HG02798 (cell line): ENCODE data around the gene KIF26B.

Source experiments
- ATAC-seq: cut with Tn5 transposase; IDR thresholded peaks from one replicate; pipeline ENCODE4 v1.9.1; 2021; ENCODE audit warnings: mild to moderate bottlenecking; ENCODE audit not compliant: unreplicated experiment, poor library complexity

The KIF26B gene

GRCh38 chr1:245168906-245169305 lies 14.1 kb downstream of the KIF26B start:
- no peak for ATAC-seq

GRCh38 chr1:245169376-245169775 lies 14.6 kb downstream of the KIF26B start:
- no peak for ATAC-seq

- ATAC-seq: no peak
These were observed 17.2 kb downstream of the KIF26B start for GRCh38 chr1:245172026-245172425.

GRCh38 chr1:245172829-245173228 lies 18.0 kb downstream of the KIF26B start:
- ATAC-seq: no peak

GRCh38 chr1:245173446-245174211 lies 18.8 kb downstream of the KIF26B start:
- no peak for ATAC-seq

- ATAC-seq: no peak
These were observed 22.5 kb downstream of the KIF26B start for GRCh38 chr1:245177071-245177900.

GRCh38 chr1:245179706-245180105 lies 24.9 kb downstream of the KIF26B start:
- ATAC-seq: no peak

GRCh38 chr1:245180496-245181157 lies 25.8 kb downstream of the KIF26B start:
- ATAC-seq: no peak

GRCh38 chr1:245181158-245181517 lies 26.4 kb downstream of the KIF26B start:
- ATAC-seq: no peak

GRCh38 chr1:245182028-245182427 lies 27.2 kb downstream of the KIF26B start:
- ATAC-seq: no peak

GRCh38 chr1:245183429-245183828 lies 28.6 kb downstream of the KIF26B start:
- ATAC-seq: no peak

GRCh38 chr1:245184779-245185178 lies 30.0 kb downstream of the KIF26B start:
- ATAC-seq: no peak

GRCh38 chr1:245188403-245188802 lies 33.6 kb downstream of the KIF26B start:
- no peak for ATAC-seq

- ATAC-seq: no peak
These were observed 40.6 kb downstream of the KIF26B start for GRCh38 chr1:245195398-245195797.

GRCh38 chr1:245197121-245197520 lies 42.3 kb downstream of the KIF26B start:
- no peak for ATAC-seq

- no peak for ATAC-seq
These were observed 43.2 kb downstream of the KIF26B start for GRCh38 chr1:245197911-245198379.

- ATAC-seq: no peak
These were observed 44.1 kb downstream of the KIF26B start for GRCh38 chr1:245198748-245199516.

GRCh38 chr1:245200146-245200545 lies 45.4 kb downstream of the KIF26B start:
- no peak for ATAC-seq

- ATAC-seq: no peak
These were observed 46.4 kb downstream of the KIF26B start for GRCh38 chr1:245201201-245201600.

- ATAC-seq: no peak
These were observed 47.0 kb downstream of the KIF26B start for GRCh38 chr1:245201827-245202226.
